HG03139 (cell line): Measurements from ENCODE around the gene REXO4.
"Not testable (repeated sequence)": the region's sequence is repeated elsewhere in the genome, so short reads cannot be mapped to it uniquely, and the experiment has no call there.

Experiments used
- ATAC-seq: cut with Tn5 transposase; IDR thresholded peaks from one replicate; pipeline ENCODE4 v1.9.1; 2021; ENCODE audit not compliant: unreplicated experiment

Gene REXO4

DNA sequence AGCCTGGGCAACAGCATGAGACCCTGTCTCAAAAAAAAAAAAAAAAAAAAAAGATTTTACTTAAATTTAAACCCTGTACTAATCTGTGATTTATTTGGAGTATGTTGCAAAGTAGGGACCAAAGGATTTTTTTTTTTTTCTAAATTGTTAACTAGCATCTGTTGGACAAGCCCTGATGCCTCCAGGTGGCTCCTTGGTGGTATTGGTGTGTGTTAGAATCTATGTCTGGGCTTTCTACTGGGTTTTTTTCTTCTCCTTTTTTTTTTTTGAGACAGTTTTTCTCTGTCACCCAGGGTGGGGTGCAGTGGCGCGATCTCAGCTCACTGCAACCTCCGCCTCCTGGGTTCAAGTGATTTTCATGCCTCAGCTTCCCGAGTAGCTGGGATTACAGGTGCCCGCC is 34.1 kb upstream of the REXO4 start:
- ATAC-seq: not testable (repeated sequence)

DNA sequence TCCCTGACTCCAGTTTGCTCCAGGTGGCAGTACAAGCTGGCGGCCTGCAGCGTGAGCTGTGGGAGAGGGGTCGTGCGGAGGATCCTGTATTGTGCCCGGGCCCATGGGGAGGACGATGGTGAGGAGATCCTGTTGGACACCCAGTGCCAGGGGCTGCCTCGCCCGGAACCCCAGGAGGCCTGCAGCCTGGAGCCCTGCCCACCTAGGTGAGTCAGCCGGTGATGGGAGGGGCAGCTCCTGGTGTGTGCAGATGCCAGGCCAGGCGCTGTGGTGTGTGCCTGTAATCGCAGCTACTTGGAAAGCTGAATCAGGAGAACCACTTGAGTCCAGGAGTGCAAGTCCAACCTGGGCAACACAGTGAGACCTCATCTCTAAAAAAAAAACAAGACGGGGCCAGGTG is 31.9 kb upstream of the REXO4 start:
- ATAC-seq: no peak

DNA sequence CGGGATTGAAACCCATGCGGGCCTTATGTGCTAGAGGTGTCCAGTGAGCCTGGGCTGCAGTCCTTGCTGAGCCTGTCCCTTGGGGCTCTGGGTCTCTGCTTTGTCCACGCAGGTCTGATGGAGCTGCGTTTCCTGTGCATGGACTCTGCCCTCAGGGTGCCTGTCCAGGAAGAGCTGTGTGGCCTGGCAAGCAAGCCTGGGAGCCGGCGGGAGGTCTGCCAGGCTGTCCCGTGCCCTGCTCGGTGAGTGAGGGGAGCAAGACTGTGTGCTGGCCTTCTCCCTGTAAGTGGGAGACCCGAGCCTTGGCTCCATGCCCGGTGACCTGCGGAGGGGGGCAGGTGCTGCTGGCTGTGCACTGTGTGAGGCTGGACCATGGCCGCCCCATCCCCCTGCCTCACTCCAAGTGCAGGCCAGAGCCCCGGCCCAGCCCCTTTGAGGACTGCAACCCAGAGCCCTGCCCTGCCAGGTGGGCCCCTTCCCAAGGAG is 30.7 kb upstream of the REXO4 start:
- no peak for ATAC-seq

DNA sequence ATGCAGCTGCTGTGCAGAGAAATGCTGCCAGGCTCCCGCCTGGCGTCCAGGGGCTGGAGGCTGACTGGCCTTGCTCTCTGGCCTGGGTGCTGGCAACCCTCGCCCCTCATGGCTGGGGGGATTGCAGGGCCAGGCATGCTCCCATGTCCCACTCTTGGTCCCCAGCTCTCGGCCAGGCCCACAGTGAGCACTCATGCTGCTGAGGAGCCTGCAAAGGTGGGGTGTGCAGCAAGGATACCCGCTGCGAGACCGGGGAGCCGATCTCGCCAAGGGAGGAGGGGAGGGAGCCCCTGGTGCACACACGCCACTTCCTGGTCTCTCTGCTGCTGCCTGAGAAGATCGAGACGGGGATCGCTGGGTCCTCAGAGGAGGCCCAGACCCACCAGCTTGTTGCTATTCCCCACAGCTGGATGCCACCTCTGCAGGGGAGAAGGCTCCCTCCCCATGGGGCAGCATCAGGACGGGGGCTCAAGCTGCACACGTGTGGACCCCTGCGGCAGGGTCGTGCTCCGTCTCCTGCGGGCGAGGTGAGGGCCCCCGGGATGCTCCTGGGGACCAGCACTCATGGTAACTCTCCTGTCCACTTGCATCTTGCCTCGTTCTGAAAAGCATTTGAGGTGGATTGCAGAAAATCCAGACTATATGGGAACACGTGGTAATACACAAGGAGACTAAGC is 27.6 kb upstream of the REXO4 start:
- ATAC-seq: no peak

DNA sequence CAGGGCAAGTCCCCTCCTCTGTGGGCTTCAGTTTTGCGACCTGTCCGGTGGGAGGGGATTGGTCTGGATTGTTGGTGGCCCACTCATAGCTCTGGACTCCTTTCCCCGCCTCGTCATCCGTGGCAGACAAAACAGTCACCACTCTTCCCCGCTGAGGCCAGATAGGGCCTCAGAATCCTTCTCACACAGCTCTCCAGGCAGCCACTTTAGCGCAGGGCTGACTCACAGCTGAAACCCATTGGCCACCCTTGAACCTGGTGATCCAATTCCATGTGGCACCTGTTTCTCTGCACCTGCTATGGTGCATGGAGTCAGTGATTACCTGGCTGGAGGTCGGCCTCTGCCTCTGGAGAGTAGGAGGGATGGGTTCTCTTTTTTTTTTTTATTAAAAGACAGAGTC is 26.2 kb upstream of the REXO4 start:
- no peak for ATAC-seq

DNA sequence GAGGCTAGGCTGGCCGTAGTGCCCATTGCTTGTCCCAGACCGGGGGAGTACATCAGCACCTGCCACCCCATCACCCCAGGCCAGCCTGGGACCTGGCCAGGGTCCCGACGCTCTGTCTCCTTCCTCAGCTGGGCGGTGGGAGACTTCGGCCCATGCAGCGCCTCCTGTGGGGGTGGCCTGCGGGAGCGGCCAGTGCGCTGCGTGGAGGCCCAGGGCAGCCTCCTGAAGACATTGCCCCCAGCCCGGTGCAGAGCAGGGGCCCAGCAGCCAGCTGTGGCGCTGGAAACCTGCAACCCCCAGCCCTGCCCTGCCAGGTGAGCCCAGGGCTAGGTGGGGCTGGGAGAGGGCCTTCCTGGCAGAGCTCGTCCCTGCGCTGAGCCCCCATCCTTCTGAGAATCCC is 25.4 kb upstream of the REXO4 start:
- ATAC-seq: no peak

DNA sequence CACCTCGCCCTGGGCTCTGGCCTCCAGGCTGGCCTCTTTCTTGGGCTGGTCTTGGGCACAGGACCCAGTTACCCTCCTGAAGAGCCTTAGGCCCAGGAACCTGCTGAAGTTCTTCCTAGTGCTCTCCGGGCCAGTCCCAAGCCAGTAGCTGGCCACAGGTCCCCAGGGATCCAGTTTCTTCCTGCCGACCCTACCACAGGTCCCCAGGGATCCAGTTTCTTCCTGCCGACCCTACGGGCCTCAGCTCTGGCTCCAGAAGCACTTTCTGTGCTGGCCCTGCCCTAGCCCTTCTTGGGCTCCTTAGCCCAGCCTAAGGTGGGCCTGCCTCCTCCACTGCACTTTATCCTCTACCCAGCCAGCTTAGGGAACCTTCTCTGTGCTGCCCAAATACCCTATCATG is 23.8 kb upstream of the REXO4 start:
- ATAC-seq: no peak

DNA sequence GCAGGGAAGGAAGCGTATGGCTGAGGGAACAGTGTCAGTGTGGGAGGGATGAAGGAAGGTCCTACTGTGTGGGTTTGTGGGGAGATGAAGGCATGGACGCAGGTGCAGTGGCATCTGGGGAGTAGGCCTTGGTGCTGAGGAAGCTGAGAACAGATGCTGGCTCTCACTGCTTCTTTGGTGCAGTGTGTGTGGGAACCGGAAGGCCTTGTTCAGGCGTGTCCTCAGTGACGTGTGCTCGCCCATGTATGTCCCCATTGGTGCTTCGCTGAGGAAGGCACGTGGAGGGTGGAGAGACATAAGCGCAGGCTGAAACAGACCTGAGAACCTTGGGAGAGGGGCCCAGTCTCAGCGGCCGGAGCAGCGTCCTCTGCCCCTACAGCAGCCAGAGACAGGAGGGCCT is 23.1 kb upstream of the REXO4 start:
- ATAC-seq: no peak

DNA sequence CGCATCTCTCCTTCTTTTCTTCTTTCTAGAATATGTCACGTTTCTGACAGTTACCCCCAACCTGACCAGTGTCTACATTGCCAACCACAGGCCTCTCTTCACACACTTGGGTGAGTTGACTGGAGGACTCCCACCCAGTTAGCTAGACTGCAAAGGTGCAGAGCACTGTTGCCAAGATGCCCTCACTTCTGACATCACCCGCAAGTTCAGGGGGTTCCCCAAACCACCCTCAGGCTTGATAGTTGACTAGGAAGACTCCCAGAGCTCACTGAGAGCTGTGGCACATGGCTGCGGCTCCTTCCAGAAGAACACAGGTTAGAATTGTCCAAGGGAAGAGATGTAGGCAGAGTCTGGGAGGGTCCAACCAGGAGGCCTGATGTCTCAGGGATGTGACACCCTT is 21.5 kb upstream of the REXO4 start:
- ATAC-seq: no peak

DNA sequence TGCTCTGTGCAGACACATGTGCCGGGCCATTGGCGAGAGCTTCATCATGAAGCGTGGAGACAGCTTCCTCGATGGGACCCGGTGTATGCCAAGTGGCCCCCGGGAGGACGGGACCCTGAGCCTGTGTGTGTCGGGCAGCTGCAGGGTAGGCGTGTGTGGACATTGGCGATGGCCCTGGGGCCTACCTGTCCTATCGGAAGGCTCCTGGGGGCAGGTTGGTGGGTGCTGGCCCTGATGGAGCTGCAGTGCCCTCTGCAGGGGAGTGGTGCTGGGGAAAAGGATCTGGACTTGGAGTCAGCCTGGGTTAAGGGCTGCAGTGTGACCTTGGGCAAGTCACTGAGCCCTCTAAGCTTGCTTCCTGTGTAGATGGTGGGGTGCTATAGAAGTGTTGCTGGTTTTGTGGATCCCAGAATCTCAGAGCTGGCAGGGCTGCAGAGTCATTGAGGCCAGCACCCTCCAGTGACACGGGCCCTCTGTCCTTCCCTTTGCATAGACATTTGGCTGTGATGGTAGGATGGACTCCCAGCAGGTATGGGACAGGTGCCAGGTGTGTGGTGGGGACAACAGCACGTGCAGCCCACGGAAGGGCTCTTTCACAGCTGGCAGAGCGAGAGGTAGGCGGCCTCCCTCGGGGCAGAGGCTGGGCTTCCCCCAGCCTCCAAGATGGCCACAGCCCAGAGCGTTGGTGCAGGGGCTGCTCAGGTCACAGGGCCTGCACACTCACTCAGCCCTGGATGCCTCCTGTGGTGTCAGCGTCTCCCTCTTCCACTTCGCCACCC is 20.1 kb upstream of the REXO4 start:
- ATAC-seq: no peak

DNA sequence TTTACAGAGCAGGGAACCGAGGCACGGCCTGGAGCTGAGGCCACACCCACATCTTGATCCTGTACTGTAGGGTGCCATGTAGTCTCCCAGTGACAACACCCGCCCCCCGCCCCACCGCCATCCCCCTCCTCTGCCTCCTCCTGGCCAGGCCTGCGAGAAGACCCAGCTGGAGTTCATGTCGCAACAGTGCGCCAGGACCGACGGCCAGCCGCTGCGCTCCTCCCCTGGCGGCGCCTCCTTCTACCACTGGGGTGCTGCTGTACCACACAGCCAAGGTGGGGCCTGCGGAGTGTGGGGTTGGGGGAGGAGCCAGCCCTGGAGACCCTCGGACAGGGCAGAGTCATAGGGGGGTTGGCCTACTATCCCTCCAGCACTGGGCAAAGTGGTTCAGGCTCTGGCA is 18.9 kb upstream of the REXO4 start:
- no peak for ATAC-seq

DNA sequence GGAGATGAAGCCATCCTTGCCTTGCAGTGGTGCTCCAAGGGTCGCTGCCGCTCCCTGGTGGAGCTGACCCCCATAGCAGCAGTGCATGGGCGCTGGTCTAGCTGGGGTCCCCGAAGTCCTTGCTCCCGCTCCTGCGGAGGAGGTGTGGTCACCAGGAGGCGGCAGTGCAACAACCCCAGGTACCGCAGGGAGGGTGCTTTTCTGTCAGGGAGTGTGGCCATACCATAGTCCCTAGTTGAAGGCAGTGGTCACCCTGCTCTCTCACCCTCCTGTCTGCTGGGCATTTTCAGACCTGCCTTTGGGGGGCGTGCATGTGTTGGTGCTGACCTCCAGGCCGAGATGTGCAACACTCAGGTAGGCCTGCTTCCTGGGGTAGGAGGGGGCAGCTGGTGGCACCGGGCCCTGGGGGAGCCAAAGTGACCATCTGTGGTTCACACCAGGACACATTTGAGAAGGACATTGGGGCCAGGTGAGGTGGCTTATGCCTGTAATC is 15.6 kb upstream of the REXO4 start:
- no peak for ATAC-seq

DNA sequence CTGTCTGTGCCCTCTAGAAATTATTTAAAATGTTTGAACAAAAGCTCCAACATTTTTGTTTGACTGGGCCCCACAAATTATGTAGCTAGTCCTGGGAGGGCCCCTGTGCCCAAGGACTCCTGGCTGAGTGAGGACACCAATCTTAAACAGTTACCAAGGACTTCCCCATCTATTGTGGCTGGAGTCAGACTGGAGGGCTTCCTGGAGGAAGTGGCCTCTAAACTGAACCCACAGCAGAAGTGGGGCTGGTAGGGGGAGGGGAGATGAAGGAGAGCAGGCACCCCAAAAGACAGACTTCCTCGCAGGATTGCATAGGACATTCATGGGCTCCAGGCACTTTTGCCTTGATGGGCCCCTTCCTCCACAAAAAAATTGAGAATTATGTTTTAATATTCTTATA is 12.4 kb upstream of the REXO4 start:
- no peak for ATAC-seq

DNA sequence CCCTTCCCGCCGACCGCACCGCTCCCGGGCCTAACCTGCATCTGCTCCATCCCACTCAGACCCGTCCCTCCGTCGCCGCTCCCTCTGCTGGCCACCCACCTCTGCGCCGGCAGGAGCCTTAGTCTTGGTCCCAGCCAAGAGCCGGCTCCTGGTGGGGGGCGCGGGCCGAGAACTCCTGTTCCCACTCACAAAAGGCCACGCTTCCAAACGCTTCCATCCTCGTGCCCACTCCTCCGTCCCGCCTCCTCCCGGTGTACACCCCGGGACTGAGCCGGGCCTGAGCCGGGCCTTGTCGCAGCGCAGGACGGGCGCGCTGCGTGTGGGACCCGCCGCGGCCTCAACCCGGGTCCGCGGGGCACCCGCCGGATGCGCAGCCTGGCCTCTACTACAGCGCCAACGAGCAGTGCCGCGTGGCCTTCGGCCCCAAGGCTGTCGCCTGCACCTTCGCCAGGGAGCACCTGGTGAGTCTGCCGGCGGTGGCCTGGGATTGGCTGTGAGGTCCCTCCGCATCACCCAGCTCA is 11.9 kb upstream of the REXO4 start:
- ATAC-seq: no peak

DNA sequence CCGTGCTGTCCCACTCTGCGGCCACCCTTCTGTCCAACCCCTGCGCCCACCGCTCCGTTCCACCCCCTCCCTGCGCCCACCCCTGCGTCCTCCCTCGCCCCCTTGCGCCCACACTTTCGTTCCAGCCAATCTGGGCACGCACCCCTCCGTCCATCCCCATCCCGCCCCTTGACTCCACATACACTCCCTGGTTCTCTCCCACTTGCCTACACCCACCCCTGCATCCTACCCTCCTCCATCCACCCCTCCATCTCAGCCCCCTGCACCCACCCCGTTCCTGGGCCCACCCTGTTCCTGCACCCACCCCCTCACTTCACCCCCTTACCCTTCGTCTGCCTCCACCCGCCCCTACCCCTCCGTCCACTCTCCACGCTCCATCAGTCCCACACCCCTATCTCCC is 11.4 kb upstream of the REXO4 start:
- ATAC-seq: no peak

DNA sequence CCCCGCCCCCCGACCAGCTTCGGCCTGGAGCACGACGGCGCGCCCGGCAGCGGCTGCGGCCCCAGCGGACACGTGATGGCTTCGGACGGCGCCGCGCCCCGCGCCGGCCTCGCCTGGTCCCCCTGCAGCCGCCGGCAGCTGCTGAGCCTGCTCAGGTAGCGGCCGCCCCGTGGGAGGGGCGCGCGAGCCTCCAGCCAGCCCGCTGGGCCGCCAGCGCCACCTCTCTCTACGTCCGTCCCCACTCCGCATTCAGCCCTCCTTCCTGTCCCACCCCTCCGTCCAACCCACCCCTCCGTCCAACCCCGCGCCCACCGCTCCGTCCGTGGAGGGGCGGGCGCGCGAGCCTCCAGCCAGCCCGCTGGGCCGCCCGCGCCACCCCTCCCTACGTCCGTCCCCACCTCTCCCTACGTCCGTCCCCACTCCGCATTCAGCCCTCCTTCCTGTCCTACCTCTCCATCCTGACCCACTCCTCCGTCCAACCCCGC is 10.8 kb upstream of the REXO4 start:
- no peak for ATAC-seq

DNA sequence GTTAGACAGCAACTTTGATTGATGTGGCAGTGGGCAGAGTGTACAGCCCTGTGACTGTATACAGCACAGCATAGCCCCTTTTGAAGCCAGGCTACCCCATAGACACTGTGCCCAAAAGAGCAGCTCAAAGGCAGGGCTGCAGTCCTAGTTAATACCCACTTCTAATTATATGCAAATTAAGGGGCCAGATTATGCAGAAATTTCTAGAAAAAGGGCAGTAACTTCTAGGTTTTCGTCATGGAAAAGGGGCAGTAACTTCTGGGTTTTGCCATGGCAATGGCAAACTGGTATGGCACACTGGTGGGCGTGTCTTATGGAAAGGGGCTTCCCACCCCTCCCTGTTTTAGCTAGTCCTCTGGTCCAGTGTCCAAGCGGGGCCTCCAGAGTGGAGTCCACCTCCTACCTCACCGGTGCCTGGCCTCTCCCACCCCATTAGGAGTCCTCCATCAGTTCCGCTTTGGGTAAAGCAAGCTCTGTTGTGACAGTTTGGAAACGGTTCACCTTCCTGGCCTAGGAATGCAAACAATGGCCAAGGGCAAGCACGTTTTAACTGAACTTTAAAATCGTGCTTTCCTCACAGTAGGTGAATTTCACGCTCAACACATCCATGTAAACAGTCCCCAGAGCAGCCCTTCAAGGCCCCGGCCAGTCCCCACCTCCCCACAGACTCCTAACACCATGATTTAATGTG is 10.0 kb upstream of the REXO4 start:
- ATAC-seq: no peak

DNA sequence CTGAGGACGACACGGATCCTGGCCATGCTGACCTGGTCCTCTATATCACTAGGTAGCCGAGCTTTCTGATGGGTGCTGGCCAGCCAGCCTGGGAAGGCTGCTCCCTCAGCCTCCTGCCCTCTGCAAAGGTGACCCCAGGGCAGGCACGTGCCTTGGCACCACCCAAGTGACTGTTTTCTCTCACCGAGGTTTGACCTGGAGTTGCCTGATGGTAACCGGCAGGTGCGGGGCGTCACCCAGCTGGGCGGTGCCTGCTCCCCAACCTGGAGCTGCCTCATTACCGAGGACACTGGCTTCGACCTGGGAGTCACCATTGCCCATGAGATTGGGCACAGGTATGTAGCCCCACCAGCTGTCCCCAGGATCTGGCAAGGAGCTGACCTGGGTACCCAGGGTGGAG is 8.2 kb upstream of the REXO4 start:
- ATAC-seq: no peak

DNA sequence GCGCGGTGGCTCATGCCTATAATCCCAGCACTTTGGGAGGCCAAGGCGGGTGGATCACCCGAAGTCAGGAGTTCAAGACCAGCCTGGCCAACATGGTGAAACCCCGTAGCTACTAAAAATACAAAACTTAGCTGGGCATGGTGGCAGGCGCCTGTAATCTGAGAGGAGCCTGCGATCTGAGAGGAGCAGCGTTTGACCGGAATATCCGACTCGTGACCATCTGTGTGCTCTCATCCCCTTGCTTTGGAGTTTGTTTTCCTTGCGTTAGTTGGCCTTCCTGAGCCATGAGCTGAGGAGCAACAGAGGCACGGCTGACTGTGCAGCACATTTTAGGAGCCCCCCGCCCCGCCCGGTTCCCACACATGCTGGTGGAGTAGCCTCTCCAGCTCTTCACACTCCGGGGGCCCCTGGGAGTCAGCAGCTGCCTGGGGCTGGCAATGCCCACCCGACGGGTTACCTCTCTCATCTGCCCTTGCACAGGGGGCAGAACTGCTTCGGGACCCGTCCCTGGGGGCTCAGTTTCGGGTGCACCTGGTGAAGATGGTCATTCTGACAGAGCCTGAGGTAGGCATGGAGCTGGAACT is 7.3 kb upstream of the REXO4 start:
- ATAC-seq: no peak

DNA sequence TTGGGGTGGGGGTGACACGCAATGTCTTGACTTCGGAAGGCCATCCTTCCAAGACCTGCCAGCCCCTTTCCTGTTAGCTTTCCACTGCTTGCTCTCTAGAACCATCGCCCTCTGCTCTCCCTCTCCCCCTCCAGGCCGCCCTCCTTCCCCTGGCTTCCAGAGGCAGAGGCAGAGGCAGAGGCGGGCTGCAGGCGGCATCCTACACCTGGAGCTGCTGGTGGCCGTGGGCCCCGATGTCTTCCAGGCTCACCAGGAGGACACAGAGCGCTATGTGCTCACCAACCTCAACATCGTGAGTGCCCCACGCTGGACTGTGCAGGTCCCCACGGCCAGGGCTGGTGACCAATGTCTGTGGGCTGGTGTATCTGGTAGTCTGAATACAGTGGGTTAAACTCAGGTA is 6.4 kb upstream of the REXO4 start:
- no peak for ATAC-seq

DNA sequence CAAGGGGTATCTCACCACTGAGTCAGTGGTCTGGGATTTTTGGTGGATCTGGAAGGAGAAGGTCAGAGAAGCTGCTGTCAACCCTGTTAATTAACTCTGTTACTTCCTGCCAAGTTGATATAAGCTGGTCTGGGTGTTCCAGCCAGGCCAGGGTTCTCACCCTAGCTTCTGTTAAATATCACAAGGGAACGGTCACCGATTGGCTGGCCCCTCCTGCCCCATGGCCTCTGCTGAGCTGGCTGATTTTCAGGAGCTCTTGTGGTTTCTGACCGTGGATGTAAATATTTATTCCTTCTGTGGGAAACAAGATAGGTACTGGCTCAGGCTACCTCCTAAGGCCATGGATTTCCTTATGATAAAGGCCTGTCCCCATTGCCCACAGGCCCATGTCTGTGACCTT is 5.4 kb upstream of the REXO4 start:
- no peak for ATAC-seq
